Right lobe of liver (tissue), 4 donors: ENCODE results near the gene SNX15.

ENCODE experiments used
- POLR2A ChIP-seq: fragments of 450-650 bp; IDR thresholded peaks from one replicate; pipeline ENCODE4 v1.6.1; 2017; ENCODE audit warnings: antibody characterized with exemption, mild to moderate bottlenecking
- TF ChIP-seq, protein P1 (sequence below), 4 donors: fragments of 200-600 bp in 3 of 4; fragments of 450-650 bp in 1 of 4; IDR thresholded peaks; one replicate each; pipeline versions ENCODE4 v1.5.1 to v1.8.0; 2016 to 2022; ENCODE audit warnings: antibody characterized with exemption in 4 of 4, mild to moderate bottlenecking in 2 of 4
- donor health status: DM: no; HTN: no; CAD: no.
- donor health status: DM: no; HTN: no; CAD: no.
- donor health status: DM: no; HTN: yes; CAD: no.

DNA sequence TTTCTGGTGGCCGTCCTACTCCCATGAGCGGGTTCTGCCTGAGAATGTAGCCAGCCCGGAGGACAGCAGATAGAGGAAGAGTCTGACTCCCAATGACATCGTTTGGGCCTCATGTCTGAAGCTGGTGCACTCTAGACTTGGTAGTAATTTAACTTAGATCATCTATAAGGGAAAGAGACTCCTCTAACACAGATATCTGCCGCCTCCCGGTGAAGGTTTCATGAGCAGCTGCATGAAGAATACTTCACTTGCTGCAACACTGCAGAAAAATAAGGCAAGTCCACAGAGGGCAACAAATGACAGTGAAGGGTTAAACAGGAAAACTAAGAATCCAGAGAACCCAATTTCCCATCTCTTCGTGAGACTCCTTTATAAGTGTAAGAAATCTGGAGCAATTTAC, 19.2 kb upstream of the SNX15 start:
- TF ChIP-seq, protein P1, sequence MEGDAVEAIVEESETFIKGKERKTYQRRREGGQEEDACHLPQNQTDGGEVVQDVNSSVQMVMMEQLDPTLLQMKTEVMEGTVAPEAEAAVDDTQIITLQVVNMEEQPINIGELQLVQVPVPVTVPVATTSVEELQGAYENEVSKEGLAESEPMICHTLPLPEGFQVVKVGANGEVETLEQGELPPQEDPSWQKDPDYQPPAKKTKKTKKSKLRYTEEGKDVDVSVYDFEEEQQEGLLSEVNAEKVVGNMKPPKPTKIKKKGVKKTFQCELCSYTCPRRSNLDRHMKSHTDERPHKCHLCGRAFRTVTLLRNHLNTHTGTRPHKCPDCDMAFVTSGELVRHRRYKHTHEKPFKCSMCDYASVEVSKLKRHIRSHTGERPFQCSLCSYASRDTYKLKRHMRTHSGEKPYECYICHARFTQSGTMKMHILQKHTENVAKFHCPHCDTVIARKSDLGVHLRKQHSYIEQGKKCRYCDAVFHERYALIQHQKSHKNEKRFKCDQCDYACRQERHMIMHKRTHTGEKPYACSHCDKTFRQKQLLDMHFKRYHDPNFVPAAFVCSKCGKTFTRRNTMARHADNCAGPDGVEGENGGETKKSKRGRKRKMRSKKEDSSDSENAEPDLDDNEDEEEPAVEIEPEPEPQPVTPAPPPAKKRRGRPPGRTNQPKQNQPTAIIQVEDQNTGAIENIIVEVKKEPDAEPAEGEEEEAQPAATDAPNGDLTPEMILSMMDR (IDR thresholded peaks at IDR 0.05) = no peak
- no peak for TF ChIP-seq POLR2A
